ENCODE measurements around the gene PRXL2B. TPM values are rescaled to one million over a fixed set of nuclear protein-coding genes. Genes with fewer than 3 reads are reported as not detected.

The PRXL2B gene
- total and polyA plus RNA-seq, 2 experiments from 2014 or later: 25.5 to 44.0 TPM

DNA sequence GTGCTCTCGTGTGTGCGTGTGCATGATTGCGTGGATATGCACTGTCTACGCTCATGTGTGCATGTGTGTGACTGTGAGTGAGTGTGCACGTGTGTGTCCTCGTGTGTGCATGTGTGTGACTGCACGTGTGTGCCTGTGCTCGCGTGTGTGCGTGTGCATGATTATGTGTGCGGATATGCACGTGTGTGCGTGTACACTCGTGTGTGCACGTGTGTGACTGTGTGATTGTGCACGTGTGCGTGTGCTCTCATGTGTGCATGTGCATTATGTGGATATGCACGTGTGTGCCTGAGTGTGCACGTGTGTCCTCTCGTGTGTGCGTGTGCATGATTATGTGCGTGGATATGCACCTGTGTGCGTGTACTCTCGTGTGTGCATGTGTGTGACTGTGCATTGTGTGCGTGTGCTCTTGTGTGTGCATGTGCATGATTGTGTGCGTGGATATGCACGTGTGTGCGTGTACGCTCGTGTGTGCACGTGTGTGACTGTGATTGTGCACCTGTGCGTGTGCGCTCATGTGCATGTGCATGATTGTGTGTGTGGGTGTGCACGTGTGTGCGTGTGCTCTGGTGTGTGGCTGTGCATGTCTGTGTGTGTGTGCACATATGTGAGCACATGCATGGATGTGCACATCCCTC, 44.0 kb downstream of the PRXL2B start:
- DNase-seq (ENCODE audit: low spot score) (no peak), ATAC-seq (no peak)
- H3K36me3 ChIP-seq (ENCODE audit: insufficient read depth): no peaks in the 10 kb centered on the region
- Mint-ChIP-seq H3K36me3 (ENCODE audit: low read depth) (no peaks in the 10 kb centered on the region), H3K27ac (no peak overlapping the region; the same call in 1 of the 2 replicates), H3K9me3 (peaks cover 11% of the 10 kb centered on the region), H3K4me3 (peak overlapping the region; percentile 41; the same call in 2 of the 3 replicates), H3K27me3 (ENCODE audit: insufficient read depth, low read depth, poor library complexity) (peaks cover 51% of the 10 kb centered on the region), H3K4me1 (peaks cover 18% of the 10 kb centered on the region)
- TF ChIP-seq EZH2 (IDR thresholded peaks at IDR 0.05; ENCODE audit: low read depth, unreplicated experiment): no peak
- no peak for TF ChIP-seq EZH2phosphoT487 (IDR thresholded peaks at IDR 0.05; ENCODE audit: unreplicated experiment)
- TF ChIP-seq ZNF114 (CRISPR knock-in tag; IDR thresholded peaks at IDR 0.05): no peak
- TF ChIP-seq, protein P1, sequence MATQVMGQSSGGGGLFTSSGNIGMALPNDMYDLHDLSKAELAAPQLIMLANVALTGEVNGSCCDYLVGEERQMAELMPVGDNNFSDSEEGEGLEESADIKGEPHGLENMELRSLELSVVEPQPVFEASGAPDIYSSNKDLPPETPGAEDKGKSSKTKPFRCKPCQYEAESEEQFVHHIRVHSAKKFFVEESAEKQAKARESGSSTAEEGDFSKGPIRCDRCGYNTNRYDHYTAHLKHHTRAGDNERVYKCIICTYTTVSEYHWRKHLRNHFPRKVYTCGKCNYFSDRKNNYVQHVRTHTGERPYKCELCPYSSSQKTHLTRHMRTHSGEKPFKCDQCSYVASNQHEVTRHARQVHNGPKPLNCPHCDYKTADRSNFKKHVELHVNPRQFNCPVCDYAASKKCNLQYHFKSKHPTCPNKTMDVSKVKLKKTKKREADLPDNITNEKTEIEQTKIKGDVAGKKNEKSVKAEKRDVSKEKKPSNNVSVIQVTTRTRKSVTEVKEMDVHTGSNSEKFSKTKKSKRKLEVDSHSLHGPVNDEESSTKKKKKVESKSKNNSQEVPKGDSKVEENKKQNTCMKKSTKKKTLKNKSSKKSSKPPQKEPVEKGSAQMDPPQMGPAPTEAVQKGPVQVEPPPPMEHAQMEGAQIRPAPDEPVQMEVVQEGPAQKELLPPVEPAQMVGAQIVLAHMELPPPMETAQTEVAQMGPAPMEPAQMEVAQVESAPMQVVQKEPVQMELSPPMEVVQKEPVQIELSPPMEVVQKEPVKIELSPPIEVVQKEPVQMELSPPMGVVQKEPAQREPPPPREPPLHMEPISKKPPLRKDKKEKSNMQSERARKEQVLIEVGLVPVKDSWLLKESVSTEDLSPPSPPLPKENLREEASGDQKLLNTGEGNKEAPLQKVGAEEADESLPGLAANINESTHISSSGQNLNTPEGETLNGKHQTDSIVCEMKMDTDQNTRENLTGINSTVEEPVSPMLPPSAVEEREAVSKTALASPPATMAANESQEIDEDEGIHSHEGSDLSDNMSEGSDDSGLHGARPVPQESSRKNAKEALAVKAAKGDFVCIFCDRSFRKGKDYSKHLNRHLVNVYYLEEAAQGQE (IDR thresholded peaks at IDR 0.05; ENCODE audit: unreplicated experiment): no peak
- no peak for TF ChIP-seq JUNB (IDR thresholded peaks at IDR 0.05; ENCODE audit: unreplicated experiment)
- TF ChIP-seq ZNF331 (CRISPR knock-in tag; IDR thresholded peaks at IDR 0.05; ENCODE audit: low read depth): no peak
- TF ChIP-seq, protein P2, sequence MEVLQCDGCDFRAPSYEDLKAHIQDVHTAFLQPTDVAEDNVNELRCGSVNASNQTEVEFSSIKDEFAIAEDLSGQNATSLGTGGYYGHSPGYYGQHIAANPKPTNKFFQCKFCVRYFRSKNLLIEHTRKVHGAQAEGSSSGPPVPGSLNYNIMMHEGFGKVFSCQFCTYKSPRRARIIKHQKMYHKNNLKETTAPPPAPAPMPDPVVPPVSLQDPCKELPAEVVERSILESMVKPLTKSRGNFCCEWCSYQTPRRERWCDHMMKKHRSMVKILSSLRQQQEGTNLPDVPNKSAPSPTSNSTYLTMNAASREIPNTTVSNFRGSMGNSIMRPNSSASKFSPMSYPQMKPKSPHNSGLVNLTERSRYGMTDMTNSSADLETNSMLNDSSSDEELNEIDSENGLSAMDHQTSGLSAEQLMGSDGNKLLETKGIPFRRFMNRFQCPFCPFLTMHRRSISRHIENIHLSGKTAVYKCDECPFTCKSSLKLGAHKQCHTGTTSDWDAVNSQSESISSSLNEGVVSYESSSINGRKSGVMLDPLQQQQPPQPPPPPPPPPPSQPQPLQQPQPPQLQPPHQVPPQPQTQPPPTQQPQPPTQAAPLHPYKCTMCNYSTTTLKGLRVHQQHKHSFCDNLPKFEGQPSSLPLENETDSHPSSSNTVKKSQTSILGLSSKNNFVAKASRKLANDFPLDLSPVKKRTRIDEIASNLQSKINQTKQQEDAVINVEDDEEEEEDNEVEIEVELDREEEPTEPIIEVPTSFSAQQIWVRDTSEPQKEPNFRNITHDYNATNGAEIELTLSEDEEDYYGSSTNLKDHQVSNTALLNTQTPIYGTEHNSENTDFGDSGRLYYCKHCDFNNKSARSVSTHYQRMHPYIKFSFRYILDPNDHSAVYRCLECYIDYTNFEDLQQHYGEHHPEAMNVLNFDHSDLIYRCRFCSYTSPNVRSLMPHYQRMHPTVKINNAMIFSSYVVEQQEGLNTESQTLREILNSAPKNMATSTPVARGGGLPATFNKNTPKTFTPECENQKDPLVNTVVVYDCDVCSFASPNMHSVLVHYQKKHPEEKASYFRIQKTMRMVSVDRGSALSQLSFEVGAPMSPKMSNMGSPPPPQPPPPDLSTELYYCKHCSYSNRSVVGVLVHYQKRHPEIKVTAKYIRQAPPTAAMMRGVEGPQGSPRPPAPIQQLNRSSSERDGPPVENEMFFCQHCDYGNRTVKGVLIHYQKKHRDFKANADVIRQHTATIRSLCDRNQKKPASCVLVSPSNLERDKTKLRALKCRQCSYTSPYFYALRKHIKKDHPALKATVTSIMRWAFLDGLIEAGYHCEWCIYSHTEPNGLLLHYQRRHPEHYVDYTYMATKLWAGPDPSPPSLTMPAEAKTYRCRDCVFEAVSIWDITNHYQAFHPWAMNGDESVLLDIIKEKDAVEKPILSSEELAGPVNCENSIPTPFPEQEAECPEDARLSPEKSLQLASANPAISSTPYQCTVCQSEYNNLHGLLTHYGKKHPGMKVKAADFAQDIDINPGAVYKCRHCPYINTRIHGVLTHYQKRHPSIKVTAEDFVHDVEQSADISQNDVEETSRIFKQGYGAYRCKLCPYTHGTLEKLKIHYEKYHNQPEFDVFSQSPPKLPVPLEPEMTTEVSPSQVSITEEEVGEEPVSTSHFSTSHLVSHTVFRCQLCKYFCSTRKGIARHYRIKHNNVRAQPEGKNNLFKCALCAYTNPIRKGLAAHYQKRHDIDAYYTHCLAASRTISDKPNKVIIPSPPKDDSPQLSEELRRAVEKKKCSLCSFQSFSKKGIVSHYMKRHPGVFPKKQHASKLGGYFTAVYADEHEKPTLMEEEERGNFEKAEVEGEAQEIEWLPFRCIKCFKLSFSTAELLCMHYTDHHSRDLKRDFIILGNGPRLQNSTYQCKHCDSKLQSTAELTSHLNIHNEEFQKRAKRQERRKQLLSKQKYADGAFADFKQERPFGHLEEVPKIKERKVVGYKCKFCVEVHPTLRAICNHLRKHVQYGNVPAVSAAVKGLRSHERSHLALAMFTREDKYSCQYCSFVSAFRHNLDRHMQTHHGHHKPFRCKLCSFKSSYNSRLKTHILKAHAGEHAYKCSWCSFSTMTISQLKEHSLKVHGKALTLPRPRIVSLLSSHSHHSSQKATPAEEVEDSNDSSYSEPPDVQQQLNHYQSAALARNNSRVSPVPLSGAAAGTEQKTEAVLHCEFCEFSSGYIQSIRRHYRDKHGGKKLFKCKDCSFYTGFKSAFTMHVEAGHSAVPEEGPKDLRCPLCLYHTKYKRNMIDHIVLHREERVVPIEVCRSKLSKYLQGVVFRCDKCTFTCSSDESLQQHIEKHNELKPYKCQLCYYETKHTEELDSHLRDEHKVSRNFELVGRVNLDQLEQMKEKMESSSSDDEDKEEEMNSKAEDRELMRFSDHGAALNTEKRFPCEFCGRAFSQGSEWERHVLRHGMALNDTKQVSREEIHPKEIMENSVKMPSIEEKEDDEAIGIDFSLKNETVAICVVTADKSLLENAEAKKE (CRISPR knock-in tag; IDR thresholded peaks at IDR 0.05): no peak
- TF ChIP-seq POLR2AphosphoS5 (IDR thresholded peaks at IDR 0.05; ENCODE audit: low read depth): no peak
- TF ChIP-seq CREB1 (CRISPR knock-in tag; IDR thresholded peaks at IDR 0.05; ENCODE audit: low read depth): no peak
- TF ChIP-seq STAT1 (IDR thresholded peaks at IDR 0.05; ENCODE audit: unreplicated experiment): no peak
- TF ChIP-seq, protein P3, sequence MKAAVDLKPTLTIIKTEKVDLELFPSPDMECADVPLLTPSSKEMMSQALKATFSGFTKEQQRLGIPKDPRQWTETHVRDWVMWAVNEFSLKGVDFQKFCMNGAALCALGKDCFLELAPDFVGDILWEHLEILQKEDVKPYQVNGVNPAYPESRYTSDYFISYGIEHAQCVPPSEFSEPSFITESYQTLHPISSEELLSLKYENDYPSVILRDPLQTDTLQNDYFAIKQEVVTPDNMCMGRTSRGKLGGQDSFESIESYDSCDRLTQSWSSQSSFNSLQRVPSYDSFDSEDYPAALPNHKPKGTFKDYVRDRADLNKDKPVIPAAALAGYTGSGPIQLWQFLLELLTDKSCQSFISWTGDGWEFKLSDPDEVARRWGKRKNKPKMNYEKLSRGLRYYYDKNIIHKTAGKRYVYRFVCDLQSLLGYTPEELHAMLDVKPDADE (IDR thresholded peaks at IDR 0.05): no peak
- H3K9me2 ChIP-seq (ENCODE audit: insufficient read depth): no peaks in the 10 kb centered on the region
- no peaks in the 10 kb centered on the region for H4K20me1 ChIP-seq (replicated peaks; ENCODE audit: insufficient read depth)
- H3F3A ChIP-seq (replicated peaks; ENCODE audit: low read depth): peaks cover 10% of the 10 kb centered on the region; the same call in 1 of the 2 replicates
- H3K27ac ChIP-seq (ENCODE audit: low read depth): no peak overlapping the region
- peaks cover 47% of the 10 kb centered on the region for H3K27me3 ChIP-seq (ENCODE audit: insufficient read depth)
- H3K4me3 ChIP-seq: no peak overlapping the region
- no peak overlapping the region for H2AFZ ChIP-seq
- no peaks in the 10 kb centered on the region for H3K79me2 ChIP-seq (replicated peaks; ENCODE audit: insufficient read depth)
- H3K4me1 ChIP-seq (ENCODE audit: insufficient read depth): peaks cover 11% of the 10 kb centered on the region
- no peak overlapping the region for H3K4me2 ChIP-seq
